Endothelial cell of umbilical vein (primary cell): ENCODE data around the gene TANGO6. TPM values are rescaled to one million over a fixed set of nuclear protein-coding genes. Genes with fewer than 3 reads are reported as not detected.
"Not testable (repeated sequence)": the region's sequence is repeated elsewhere in the genome, so short reads cannot be mapped to it uniquely, and the experiment has no call there.

Experiments used
- BruUV-seq: library from RNA; stranded (reverse); fragments of 400-500 nt; replicated peaks from 2 replicates; lab custom pipeline; 2021; lab: Mats Ljungman, UMichigan
- CTCF ChIA-PET: fragments of 300-600, 350-600 bp; sonication (Branson Sonifier 250); formaldehyde crosslinking; loops from one replicate; lab custom pipeline; 2021; ENCODE audit warnings: antibody characterized with exemption, inconsistent platforms; lab: Charles Lee
- POLR2A ChIA-PET: fragments of 300-600, 350-600 bp; sonication (Branson Sonifier 250); formaldehyde crosslinking; loops from one replicate; lab custom pipeline; 2021; ENCODE audit warnings: antibody characterized with exemption, inconsistent platforms; lab: Charles Lee
- DNase-seq: peaks from one replicate; pipeline ENCODE4 v3.0.0-alpha.2; 2011; ENCODE audit warnings: low read depth, low spot score
- FAIRE-seq: peaks from 2 replicates; lab custom pipeline; 2011; peaks lifted over from hg19 to GRCh38; lab: Jason Lieb, UNC
- H2AFZ ChIP-seq: 2 replicates; pipeline ENCODE4 v1.6.0; 2012; ENCODE audit warnings: low read depth, low read length, control low read depth, inconsistent platforms
- H3K27ac ChIP-seq: 2 replicates; pipeline ENCODE4 v1.5.1; 2011; ENCODE audit warnings: low read depth, mild to moderate bottlenecking, control low read depth, low read length, moderate library complexity; ENCODE audit not compliant: insufficient read depth
- H3K27me3 ChIP-seq, 2 experiments: 2 replicates each; pipeline versions ENCODE4 v1.6.0 to v1.6.1; 2011; ENCODE audit warnings: low read length in 2 of 2, mixed read lengths in 1 of 2; ENCODE audit not compliant: control insufficient read depth in 2 of 2, insufficient read depth in 2 of 2
- H3K36me3 ChIP-seq, 2 experiments: 2 replicates in 1 of 2; 3 replicates in 1 of 2; pipeline ENCODE4 v1.5.1; 2011; ENCODE audit warnings: low read length in 2 of 2, mild to moderate bottlenecking in 1 of 2, moderate library complexity in 1 of 2; ENCODE audit not compliant: control insufficient read depth in 2 of 2, insufficient read depth in 2 of 2; ENCODE audit errors: extremely low read depth in 1 of 2
- H3K4me1 ChIP-seq: 3 replicates; pipeline ENCODE4 v1.5.1; 2011; ENCODE audit warnings: mild to moderate bottlenecking, low read length; ENCODE audit not compliant: control insufficient read depth, insufficient read depth; ENCODE audit errors: extremely low read depth
- H3K4me2 ChIP-seq: 2 replicates; pipeline ENCODE4 v1.6.1; 2011; ENCODE audit warnings: low read length, control low read depth, mixed read lengths; ENCODE audit not compliant: insufficient read depth
- H3K4me3 ChIP-seq, 3 experiments: fragments of 200-600 bp in 1 of 3; sonication (generic), shearing (Covaris generic) in 1 of 3; replicated peaks in 1 of 3; 2 replicates each; pipeline ENCODE4 v1.5.1; 2011 to 2016; ENCODE audit warnings: control low read depth in 3 of 3, low read length in 3 of 3, mild to moderate bottlenecking in 2 of 3, inconsistent platforms in 1 of 3, low read depth in 1 of 3, moderate library complexity in 1 of 3; ENCODE audit not compliant: insufficient read depth in 1 of 3
- H3K79me2 ChIP-seq: 2 replicates; pipeline ENCODE4 v1.6.0; 2012; ENCODE audit warnings: low read length, inconsistent platforms; ENCODE audit not compliant: control insufficient read depth, insufficient read depth
- H3K9ac ChIP-seq: replicated peaks from 2 replicates; pipeline ENCODE3; 2011; ENCODE audit warnings: low read length, control low read depth; ENCODE audit not compliant: insufficient read depth; ENCODE audit errors: extremely low read depth
- H3K9me1 ChIP-seq: replicated peaks from 3 replicates; pipeline ENCODE4 v1.6.0; 2011; ENCODE audit warnings: mild to moderate bottlenecking, low read length; ENCODE audit not compliant: control insufficient read depth, insufficient read depth; ENCODE audit errors: extremely low read depth
- H3K9me3 ChIP-seq: replicated peaks from 2 replicates; pipeline ENCODE4 v1.5.1; 2012; ENCODE audit warnings: low read length, inconsistent platforms; ENCODE audit not compliant: control insufficient read depth, insufficient read depth
- H4K20me1 ChIP-seq: replicated peaks from 2 replicates; pipeline ENCODE3; 2011; ENCODE audit warnings: mild to moderate bottlenecking, low read length; ENCODE audit not compliant: control insufficient read depth, insufficient read depth; ENCODE audit errors: extremely low read depth
- EZH2 ChIP-seq: IDR thresholded peaks from 2 replicates; pipeline ENCODE4 v1.6.1; 2012; ENCODE audit warnings: borderline replicate concordance, low read depth, mild to moderate bottlenecking, moderate library complexity, low read length, inconsistent platforms; ENCODE audit not compliant: severe bottlenecking
- FOS ChIP-seq: IDR thresholded peaks from 2 replicates; pipeline ENCODE4 v1.6.1; 2011; ENCODE audit warnings: mild to moderate bottlenecking, low read length, moderate library complexity, borderline replicate concordance; ENCODE audit not compliant: insufficient read depth
- GATA2 ChIP-seq: IDR thresholded peaks from 2 replicates; pipeline ENCODE4 v1.7.0; 2011; ENCODE audit warnings: low read depth, mild to moderate bottlenecking, moderate library complexity, mixed read lengths, low read length; ENCODE audit not compliant: insufficient read length, insufficient read depth
- JUN ChIP-seq: IDR thresholded peaks from 2 replicates; pipeline ENCODE4 v1.6.1; 2011; ENCODE audit warnings: borderline replicate concordance, low read depth; ENCODE audit not compliant: insufficient read length, insufficient read depth
- MYC ChIP-seq: IDR thresholded peaks from one replicate; pipeline ENCODE4 v1.6.1; 2011; ENCODE audit warnings: mild to moderate bottlenecking, low read depth, low read length
- POLR2A ChIP-seq: IDR thresholded peaks from 2 replicates; pipeline ENCODE4 v1.6.1; 2012; ENCODE audit warnings: low read depth, mild to moderate bottlenecking, control low read depth, low read length
- POLR2AphosphoS5 ChIP-seq: IDR thresholded peaks from 2 replicates; pipeline ENCODE4 v1.6.1; 2012; ENCODE audit warnings: low read depth, mild to moderate bottlenecking, control low read depth, low read length, moderate library complexity; ENCODE audit not compliant: insufficient read depth
- dilution Hi-C: fragments of 300-500 bp; cut with MboI; formaldehyde crosslinking; loops from one replicate; pipeline ENCODE4 v1.15.0; 2019; ENCODE audit warnings: low sequenced_read_pairs; ENCODE audit not compliant: extremely low pct_ligation_motif_present
- intact Hi-C: fragments of 100-400 bp; cut with micrococcal nuclease; formaldehyde crosslinking; loops from one replicate; pipeline ENCODE4 v1.10.0; 2022
- polyA plus RNA-seq, 4 experiments: library from polyadenylated mRNA; depleted of rRNA in 3 of 4; stranded (reverse) in 3 of 4; unstranded in 1 of 4; fragments of >200 nt; gene quantifications; 2 replicates each; pipeline versions ENCODE4 v1.2.1 to v1.2.3, GENCODE V29; 2011 to 2012; ENCODE audit warnings: missing spikeins in 1 of 4
- total RNA-seq: library from RNA; stranded (reverse); gene quantifications from 2 replicates; pipeline ENCODE4 v1.2.3, GENCODE V29; 2021
- TF ChIP-seq, protein P1 (sequence below): IDR thresholded peaks from 2 replicates; pipeline ENCODE4 v1.6.1; 2011; ENCODE audit not compliant: insufficient read depth, insufficient read length
- TF ChIP-seq, protein P2 (sequence below), 2 donors: IDR thresholded peaks; 1 replicate in 1 of 2; 2 replicates in 1 of 2; pipeline ENCODE4 v1.5.1; 2011; ENCODE audit warnings: low read length in 2 of 2, mild to moderate bottlenecking in 2 of 2, moderate library complexity in 2 of 2, control low read depth in 1 of 2, inconsistent platforms in 1 of 2, low read depth in 1 of 2; ENCODE audit not compliant: insufficient read depth in 1 of 2; ENCODE audit errors: extremely low read depth in 1 of 2

The TANGO6 gene
- total and polyA plus RNA-seq, 2 donors (not counting 3 experiments of a cell fraction or from before 2014, with no cell fraction given) = 6.7 to 21.2 TPM

DNA sequence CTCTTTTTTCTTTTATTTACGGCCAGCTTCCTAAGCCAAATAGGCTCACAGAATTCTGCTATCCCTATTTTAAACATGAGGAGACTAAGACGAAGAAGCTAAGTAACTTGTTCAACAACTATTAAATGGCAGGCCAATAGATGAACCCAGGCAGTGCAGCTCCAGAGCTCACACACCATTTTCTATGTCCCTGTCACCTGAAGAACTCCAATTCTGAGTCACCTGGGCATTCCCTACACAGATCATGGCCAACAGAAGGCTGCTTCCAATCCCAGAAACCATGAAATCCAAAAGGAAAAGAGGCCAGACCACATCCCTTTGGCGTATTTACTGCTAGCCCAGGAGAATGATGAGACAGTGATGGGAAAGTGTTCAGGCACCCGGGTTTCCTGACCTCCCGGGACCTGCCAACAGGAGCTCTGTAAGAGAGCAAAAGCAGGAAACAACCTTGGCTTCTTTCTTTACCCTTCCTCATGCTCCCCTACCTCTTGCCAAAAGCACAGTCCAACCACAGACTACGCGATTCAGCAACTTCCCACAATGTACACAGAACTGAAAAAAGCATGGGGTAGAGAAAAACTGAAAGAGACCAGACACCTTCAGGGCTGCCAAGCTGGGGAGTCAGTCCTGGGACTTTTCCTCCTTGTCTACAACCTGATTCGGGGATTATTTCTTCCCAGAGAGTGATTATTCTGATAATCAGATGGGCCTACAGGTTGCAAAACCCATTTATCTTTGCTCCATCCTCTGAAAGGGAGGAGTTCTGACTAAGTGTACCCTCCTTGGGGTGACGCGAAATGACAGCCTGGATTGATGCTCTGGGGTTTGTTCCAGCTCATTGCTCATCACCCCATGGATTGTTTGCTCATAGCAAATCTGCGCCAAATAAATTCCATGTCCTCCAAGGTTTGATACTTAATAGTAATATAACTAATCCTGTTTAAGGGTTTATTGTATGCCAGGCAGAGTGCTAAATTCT, 214.4 kb downstream of the TANGO6 start:
- no peak overlapping the region for H2AFZ ChIP-seq
- dilution Hi-C loops (no loop called here), intact Hi-C loops (no loop called here)
- DNase-seq (no peak), FAIRE-seq (no peak)
- H3K9me3 ChIP-seq = no peaks in the 10 kb centered on the region
- no peaks in the 10 kb centered on the region for H3K4me1 ChIP-seq
- H3K4me3 ChIP-seq = no peak overlapping the region
- no peak overlapping the region for H3K27ac ChIP-seq
- no TSS peak for BruUV-seq
- POLR2A ChIA-PET = interaction anchor here (0.7 kb wide), 1 partner anchor 91 kb away, joined by 6 read pairs; no protein-coding TSS in a partner anchor
- no peaks in the 10 kb centered on the region for H3K27me3 ChIP-seq
- CTCF ChIA-PET = interaction anchor here (1.6 kb wide), 1 partner anchor 55 kb away, joined by 5 read pairs; no protein-coding TSS in a partner anchor
- H3K9me1 ChIP-seq = no peaks in the 10 kb centered on the region
- no peak overlapping the region for H3K4me2 ChIP-seq
- H3K9ac ChIP-seq = no peak overlapping the region
- no peaks in the 10 kb centered on the region for H3K36me3 ChIP-seq
- H4K20me1 ChIP-seq = no peaks in the 10 kb centered on the region
- no peak for TF ChIP-seq FOS
- no peak for TF ChIP-seq MYC
- TF ChIP-seq, protein P1, sequence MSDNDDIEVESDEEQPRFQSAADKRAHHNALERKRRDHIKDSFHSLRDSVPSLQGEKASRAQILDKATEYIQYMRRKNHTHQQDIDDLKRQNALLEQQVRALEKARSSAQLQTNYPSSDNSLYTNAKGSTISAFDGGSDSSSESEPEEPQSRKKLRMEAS = no peak
- no peak for TF ChIP-seq JUN
- no peak for TF ChIP-seq POLR2AphosphoS5
- TF ChIP-seq GATA2 = no peak
- TF ChIP-seq EZH2 = no peak
- no peak for TF ChIP-seq POLR2A
- TF ChIP-seq, protein P2, sequence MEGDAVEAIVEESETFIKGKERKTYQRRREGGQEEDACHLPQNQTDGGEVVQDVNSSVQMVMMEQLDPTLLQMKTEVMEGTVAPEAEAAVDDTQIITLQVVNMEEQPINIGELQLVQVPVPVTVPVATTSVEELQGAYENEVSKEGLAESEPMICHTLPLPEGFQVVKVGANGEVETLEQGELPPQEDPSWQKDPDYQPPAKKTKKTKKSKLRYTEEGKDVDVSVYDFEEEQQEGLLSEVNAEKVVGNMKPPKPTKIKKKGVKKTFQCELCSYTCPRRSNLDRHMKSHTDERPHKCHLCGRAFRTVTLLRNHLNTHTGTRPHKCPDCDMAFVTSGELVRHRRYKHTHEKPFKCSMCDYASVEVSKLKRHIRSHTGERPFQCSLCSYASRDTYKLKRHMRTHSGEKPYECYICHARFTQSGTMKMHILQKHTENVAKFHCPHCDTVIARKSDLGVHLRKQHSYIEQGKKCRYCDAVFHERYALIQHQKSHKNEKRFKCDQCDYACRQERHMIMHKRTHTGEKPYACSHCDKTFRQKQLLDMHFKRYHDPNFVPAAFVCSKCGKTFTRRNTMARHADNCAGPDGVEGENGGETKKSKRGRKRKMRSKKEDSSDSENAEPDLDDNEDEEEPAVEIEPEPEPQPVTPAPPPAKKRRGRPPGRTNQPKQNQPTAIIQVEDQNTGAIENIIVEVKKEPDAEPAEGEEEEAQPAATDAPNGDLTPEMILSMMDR (IDR thresholded peaks at IDR 0.05; ENCODE audit: extremely low read depth in 1 of 2, insufficient read depth in 1 of 2, low read depth in 1 of 2, low read length in 2 of 2) = no peak
- no peaks in the 10 kb centered on the region for H3K79me2 ChIP-seq

- DNase-seq, H3K9me1 ChIP-seq, H4K20me1 ChIP-seq, FAIRE-seq, H3K27me3 ChIP-seq, H3K4me1 ChIP-seq, CTCF ChIA-PET, H3K79me2 ChIP-seq, intact Hi-C loops, dilution Hi-C loops, POLR2A ChIA-PET, H2AFZ ChIP-seq, H3K9me3 ChIP-seq, BruUV-seq, H3K9ac ChIP-seq, H3K27ac ChIP-seq, H3K4me2 ChIP-seq, H3K4me3 ChIP-seq, H3K36me3 ChIP-seq: not testable (repeated sequence)
These were observed 220.2 kb downstream of the TANGO6 start for GRCh38 chr16:69063491-69063890.
